Ishikawa (cell line): ENCODE data around the gene CARD8.
A peak's percentile ranks its signal among the peaks of the same experiment; 100 is the strongest.

Experiments
- CEBPB ChIP-seq: IDR thresholded peaks from 2 replicates; pipeline ENCODE4 v1.6.1; 2012
- CREB1 ChIP-seq: IDR thresholded peaks from 2 replicates; pipeline ENCODE4 v1.6.1; 2012; ENCODE audit warnings: low read depth
- EGR1 ChIP-seq: IDR thresholded peaks from 2 replicates; pipeline ENCODE4 v1.6.1; 2012
- EP300 ChIP-seq: IDR thresholded peaks from 2 replicates; pipeline ENCODE4 v1.6.1; 2012; ENCODE audit warnings: borderline replicate concordance
- FOXM1 ChIP-seq: IDR thresholded peaks from 2 replicates; pipeline ENCODE4 v1.6.1; 2012; ENCODE audit warnings: low read depth, borderline replicate concordance
- MAX ChIP-seq: IDR thresholded peaks from 2 replicates; pipeline ENCODE4 v1.6.1; 2012
- NFIC ChIP-seq: IDR thresholded peaks from 2 replicates; pipeline ENCODE4 v1.6.1; 2012
- RAD21 ChIP-seq: IDR thresholded peaks from 2 replicates; pipeline ENCODE4 v1.6.1; 2012; ENCODE audit warnings: low read depth
- REST ChIP-seq: IDR thresholded peaks from 2 replicates; pipeline ENCODE4 v1.6.1; 2012; ENCODE audit warnings: low read depth, mild to moderate bottlenecking
- TAF1 ChIP-seq: IDR thresholded peaks from 2 replicates; pipeline ENCODE4 v1.6.1; 2012; ENCODE audit warnings: low read depth, mild to moderate bottlenecking
- TCF12 ChIP-seq: IDR thresholded peaks from 2 replicates; pipeline ENCODE4 v1.6.1; 2012; ENCODE audit warnings: low read depth
- TEAD4 ChIP-seq: IDR thresholded peaks from 2 replicates; pipeline ENCODE4 v1.6.1; 2012
- USF1 ChIP-seq: IDR thresholded peaks from 2 replicates; pipeline ENCODE4 v1.6.1; 2012
- YY1 ChIP-seq: IDR thresholded peaks from 2 replicates; pipeline ENCODE4 v1.6.1; 2012; ENCODE audit warnings: low read depth
- ZBTB7A ChIP-seq: IDR thresholded peaks from 2 replicates; pipeline ENCODE4 v1.6.1; 2012; ENCODE audit warnings: low read depth

Gene CARD8

GRCh38 chr19:48218997-48219396, 36.7 kb downstream of the CARD8 start:
- TF ChIP-seq EP300 (peak; percentile 35; the same call in 1 of the 2 replicates), YY1 (no peak), NFIC (peak; percentile 29; the same call in 1 of the 2 replicates), REST (no peak), TEAD4 (no peak; the same call in 1 of the 2 replicates), ZBTB7A (no peak), CEBPB (0 out of 2 replicates have a peak, but pooled peaks have one; percentile 34), TCF12 (peak; percentile 38; the same call in 1 of the 2 replicates), USF1 (no peak), TAF1 (no peak)

GRCh38 chr19:48216933-48217332, 38.8 kb downstream of the CARD8 start:
- no peak for TF ChIP-seq ZBTB7A
- no peak for TF ChIP-seq CREB1

DNA sequence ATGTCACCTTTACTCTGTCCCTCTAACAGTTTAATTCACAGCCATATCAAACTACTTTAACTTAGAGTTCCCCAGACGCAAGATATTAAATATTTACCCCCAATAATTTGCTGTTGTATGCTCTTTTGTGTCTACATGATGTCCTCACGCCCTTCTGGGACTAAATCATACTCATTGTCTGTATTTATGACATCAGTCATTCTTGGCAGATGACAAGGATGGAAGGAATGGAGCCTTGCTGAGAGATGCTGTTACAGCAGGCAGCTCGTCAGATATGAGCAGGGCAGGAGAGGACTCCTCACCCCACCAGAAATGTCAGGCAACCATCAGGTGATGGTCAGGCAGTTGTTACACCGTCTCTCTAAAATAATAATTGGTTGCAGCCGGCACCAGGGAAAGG, 41.8 kb downstream of the CARD8 start:
- TF ChIP-seq TEAD4 = no peak
- no peak for TF ChIP-seq EP300
- no peak for TF ChIP-seq REST
- no peak for TF ChIP-seq ZBTB7A
- TF ChIP-seq RAD21 = no peak
- TF ChIP-seq FOXM1 = no peak
- TF ChIP-seq TCF12 = no peak
- no peak for TF ChIP-seq NFIC
- no peak for TF ChIP-seq EGR1
- TF ChIP-seq USF1 = no peak
- TF ChIP-seq CEBPB = no peak
- TF ChIP-seq TAF1 = no peak
- no peak for TF ChIP-seq CREB1
- TF ChIP-seq YY1 = no peak
- no peak for TF ChIP-seq MAX

- TF ChIP-seq TCF12 (no peak), MAX (no peak), NFIC (no peak), CEBPB (no peak), CREB1 (no peak), EGR1 (no peak), TAF1 (no peak), REST (no peak), ZBTB7A (no peak), TEAD4 (no peak), EP300 (no peak)
Measured at GRCh38 chr19:48210005-48210404, 45.7 kb downstream of the CARD8 start.

GRCh38 chr19:48206397-48207093, 49.2 kb downstream of the CARD8 start:
- no peak for TF ChIP-seq USF1
- TF ChIP-seq EP300 = no peak
- no peak for TF ChIP-seq NFIC
- TF ChIP-seq RAD21 = no peak
- no peak for TF ChIP-seq TAF1
- no peak for TF ChIP-seq TEAD4
- no peak for TF ChIP-seq FOXM1
- TF ChIP-seq ZBTB7A = no peak
- TF ChIP-seq EGR1 = no peak
- no peak for TF ChIP-seq TCF12
- no peak for TF ChIP-seq CREB1
- TF ChIP-seq REST = no peak
- TF ChIP-seq CEBPB = no peak
- TF ChIP-seq MAX = no peak
- no peak for TF ChIP-seq YY1
